Pulmonary artery endothelial cell (primary cell): ENCODE results near the gene LRPAP1. TPM values are rescaled to one million over a fixed set of nuclear protein-coding genes. Genes with fewer than 3 reads are reported as not detected.

Source experiments
- DNase-seq: peaks from one replicate; pipeline ENCODE4 v3.0.0-alpha.2; 2011; ENCODE audit warnings: low read depth, low spot score
- total RNA-seq: library from RNA; depleted of rRNA; stranded (reverse); fragments of >200 nt; gene quantifications from 2 replicates; pipeline ENCODE4 v1.2.3, GENCODE V29; 2014

Gene LRPAP1
- total RNA-seq, 1 donor from 2014 or later, result 156 TPM

DNA sequence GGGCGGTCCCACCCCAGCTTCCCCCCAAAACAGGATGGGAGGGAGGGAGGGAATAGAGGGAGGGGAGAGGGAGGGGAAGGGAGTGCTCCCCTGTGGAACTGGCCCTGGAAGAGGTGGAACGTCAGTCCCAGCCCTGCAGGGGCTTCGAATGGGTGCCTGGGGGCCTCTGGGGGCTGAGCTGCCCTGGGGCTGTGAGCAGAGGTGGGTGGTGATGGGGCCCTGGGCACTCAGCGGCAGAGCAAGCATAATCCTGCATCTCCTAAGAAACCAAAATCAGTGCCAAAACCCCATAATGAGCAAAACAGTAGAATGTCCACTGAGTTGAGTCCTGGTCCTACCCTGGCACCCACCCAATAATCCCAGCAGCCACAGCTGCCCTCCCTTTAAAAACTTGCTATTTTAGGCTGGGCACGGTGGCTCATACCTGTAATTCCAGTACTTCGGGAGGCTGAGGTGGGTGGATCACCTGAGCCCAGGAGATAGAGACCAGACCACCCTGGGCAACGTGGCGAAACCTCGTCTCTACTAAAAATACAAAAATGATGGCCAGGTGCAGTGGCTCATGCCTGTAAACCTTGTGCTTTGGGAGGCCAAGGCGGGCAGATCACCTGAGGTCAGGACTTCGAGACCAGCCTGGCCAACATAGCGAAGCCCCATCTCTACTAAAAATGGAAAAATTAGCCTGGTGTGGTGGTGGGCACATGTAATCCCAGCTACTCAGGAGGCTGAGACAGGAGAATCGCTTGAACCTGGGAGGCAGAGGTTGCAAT lies 58.0 kb downstream of the LRPAP1 start:
- DNase-seq, result no peak

DNA sequence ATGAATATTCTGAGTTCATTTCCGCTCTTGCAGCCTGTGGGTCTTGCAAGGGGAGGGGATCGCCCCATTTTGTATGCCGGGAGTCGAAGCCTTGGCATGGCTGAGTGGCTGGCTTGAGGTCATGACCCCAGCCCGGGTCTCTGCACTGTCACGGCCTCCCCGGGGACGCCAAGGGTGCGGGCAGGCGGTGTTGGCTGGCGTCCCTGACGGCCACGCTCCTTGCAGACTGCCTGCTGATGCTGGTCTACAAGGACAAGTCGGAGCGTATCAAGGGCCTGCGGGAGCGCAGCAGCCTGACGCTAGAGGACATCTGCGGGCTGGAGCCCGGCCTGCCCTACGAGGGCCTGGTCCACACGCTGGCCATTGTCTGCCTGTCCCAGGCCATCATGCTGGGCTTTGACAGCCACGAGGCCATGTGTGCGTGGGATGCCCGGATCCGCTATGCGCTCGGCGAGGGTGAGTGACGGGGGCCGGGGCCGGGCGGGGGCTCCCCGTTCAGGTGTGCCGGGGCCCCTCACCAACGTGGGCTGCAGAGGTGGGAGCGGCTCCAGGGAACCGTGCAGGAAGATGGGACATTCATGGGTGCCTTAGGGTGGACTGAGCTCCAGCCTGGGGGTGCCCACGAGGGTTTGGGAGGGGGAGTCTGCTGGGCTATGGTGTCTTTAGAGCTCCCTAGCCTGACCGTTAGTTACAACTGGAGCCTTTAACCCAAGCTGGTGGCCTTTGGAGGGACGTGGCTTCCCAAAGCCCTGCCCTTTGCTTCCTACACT lies 58.9 kb downstream of the LRPAP1 start:
- no peak for DNase-seq

DNA sequence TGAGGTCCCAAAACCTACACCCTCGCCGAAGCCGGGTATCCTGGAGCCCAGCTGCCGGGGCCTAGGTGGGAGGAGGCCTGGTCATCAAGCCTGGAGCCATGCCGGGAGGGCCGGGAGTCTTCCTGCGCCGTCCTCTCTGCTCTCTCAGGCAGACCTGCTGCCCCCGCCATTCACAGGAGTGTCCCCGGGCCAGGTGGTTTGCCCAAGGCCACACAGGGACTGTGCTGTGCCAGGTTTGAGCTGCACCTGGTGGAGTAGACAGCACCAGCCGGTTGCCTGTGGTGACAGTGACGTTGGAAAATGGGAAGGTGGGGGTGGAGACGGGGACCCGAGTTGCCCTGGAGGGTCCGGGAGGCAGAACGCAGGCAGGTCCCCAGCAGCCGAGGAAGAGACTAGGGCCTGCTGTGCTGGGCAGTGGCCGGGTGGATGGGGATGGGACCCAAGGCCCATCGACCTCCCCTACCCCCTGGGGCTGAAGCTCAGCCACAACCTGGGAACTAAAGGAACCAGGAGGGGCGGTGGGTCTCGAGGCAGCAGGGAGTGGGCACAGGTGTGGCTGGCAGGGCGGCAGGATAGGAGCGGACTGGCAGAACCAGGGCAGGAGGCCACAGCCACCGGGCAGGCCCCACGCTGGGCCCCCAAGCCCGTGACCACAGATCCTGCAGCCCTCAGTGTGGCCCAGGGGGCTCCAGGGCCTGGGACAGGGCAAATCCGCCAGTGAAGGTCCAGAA lies 59.6 kb downstream of the LRPAP1 start:
- no peak for DNase-seq

DNA sequence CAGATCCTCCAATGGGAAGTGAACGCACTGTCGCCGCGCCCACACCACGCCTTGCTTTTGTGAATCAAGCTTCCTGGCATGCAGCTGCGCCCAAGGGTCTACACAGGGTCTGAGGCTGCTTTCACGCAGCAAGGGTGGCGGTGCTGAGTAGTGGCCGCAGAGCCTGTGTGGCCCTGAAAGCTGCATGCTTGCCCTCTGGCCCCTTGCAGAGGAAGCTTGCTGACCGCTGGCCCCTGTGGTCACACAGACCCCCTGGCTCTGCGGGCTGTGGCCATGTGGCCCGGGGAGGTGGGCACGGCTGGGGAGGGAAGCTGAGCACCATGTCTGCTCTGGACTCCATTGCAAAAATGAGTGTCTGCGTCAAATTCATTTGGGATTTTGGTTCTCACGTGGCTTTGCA lies 60.3 kb downstream of the LRPAP1 start:
- DNase-seq, result no peak

DNA sequence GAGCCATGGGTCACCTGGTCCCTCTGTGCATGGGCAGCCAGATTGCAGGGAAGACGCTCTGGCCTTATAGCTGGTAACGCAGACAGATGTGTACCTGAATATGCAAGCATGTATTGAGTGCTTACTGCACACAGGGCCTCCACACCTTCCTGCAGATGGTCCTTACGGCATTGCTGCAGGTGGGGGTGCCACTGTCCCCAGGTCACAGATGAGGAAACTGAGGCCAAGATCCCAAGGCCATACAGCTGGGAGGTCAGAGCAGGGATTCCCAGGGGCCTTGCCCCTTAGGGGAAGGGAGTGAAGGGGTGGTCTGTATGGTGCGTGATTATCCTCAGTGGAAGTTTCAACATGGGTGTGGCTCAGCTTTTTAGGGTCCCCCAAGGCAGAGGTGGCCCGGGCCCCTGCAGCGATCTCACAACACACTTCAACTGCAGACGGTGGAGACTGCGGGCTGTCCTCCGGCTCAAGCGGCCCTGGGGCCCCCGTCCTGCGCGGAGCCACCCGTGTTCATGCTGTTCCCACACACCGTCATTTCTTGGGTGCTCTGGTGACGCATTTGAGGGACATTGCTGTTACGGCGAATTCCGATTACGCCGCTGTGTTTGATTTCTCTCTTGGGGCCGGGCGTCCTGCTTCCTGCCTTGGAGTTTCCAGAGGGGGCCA lies 61.0 kb downstream of the LRPAP1 start:
- DNase-seq, result no peak

DNA sequence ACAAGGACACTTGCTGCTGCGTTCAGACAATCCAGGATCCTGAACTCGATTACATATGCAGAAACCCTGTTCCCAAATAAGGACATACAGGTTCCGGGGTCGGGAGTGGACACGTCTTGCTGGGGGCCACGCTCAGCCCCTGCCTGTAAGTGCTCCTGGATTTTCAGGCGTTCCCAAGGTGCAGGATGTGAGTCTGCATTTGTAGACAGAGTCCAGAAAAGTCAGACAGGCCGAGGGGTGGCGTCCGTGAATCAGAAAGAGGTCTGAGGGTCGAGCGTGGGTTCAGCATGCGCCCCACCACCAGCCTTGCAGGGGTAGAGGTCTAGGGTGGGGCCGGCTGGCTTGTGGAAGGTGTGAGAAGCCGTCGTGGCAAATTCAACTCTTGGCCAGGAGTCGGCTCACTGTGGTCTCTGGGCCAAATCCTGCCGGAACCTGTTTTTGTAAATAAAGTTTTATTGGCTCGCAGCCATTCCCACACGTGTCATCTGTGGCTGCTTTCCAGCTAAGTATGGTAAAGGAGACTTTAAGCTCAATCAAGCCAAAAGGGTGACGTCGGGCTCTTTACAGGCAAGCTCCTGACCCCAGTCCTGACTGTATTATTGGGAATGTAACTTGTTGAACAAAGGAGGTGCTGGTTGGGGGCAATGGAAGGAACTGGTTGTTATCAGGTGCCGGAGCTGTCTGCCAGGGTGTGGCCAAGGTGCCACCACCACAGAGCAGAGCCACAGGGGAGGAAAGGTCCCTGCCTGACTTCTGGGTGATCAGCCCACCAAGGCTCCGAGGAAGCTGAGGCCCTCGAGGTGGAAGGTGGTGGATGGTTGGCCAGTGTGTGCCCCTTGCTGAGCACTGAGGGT lies 61.8 kb downstream of the LRPAP1 start:
- no peak for DNase-seq

DNA sequence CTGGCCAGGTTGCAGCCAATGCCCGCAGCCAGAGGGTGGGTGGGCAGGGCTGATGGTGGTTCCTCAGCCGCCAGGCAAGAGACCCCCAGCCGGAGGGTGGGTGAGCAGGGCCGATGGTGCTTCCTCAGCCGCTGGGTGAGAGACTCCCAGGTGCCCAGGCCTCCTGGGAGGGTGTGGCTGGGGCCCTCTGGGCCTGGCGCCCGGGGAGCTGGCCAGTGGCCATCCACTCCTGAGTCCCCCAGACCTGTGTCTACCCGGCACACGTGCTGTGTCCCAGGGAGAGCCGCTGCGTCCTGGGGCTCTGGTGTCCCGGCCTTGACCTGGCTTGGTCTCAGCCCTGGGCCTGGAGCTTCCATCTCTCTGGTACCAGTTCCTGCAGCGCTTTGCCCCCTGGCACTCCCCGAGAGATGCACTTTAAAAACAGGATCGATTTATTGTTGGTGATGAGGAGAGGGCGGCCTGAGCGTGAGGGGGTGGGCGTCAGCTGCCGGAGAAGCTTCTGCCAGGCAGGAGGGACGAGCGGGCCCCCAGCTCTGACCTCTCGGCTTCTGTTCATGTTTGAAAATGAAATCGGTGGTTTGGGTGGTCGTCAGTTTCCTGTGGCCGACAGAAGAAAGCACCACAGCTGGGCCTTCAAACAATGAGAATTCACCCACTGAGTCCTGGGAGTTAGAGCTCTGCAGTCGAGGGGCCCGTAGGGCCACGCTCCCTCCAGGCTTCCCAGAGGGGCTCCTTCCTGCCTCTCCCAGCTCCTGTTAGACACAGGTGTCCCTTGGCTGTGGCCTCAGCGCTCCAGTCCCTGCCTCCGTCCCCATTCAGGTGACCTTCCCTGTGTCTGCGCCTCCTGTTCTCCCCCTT lies 62.6 kb downstream of the LRPAP1 start:
- no peak for DNase-seq

DNA sequence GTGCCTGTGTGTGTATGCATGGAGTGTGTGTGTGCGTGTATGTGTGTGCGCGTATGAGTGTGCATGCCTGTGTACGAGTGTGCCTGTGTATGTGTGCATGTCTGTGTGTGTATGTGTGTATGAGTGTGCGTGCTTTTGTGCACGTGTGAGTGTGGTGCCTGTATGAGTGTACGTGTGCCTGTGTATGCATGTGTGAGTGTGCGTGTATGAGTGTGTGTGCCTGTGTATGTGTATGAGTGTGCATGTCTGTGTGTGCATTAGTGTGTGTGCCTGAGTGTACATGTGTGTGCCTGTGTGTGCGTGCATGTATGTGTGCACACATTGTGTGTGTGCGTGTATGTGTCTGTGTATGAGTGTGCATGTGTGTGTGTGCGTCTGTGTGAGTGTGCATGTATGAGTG lies 63.4 kb downstream of the LRPAP1 start:
- no peak for DNase-seq

DNA sequence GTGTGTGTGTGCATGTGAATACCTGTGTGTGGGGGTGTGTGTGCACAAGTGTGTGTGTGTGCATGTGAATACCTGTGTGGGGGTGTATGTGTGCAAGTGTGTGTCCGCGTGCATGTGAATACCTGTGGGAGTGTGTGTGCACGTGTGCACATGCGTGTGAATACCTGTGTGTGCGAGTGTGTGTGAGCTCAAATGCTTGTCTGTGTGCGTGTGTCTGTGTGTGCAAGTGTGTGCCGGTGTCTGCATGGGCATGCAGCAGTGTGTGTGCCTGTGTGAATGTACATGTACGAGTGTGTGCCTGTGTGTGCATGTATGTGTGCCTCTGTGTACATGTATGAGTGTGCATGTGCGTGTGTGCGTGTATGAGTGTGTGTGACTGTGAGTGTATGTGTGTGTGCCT lies 64.1 kb downstream of the LRPAP1 start:
- no peak for DNase-seq

DNA sequence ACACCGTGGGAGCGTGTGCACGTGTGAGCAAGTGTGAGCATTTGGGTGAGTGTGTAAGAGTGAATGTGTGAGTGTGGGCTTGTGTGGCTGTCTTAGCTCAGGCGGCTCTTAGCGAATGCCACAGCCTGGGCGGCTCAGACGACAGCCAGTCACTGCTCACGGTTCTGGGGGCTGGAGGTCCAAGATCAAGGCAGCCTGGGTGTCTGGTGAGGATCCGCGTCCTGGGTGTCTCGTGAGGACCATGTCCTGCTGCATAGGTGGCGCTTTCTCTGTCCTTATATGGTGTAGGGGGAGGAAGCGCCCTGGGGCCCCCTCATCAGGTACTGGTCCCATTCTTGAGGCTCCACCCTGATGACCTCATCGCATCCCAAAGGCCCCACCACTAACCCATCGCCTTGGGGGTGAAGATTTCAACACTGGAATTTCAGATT lies 64.6 kb downstream of the LRPAP1 start:
- DNase-seq, result no peak

DNA sequence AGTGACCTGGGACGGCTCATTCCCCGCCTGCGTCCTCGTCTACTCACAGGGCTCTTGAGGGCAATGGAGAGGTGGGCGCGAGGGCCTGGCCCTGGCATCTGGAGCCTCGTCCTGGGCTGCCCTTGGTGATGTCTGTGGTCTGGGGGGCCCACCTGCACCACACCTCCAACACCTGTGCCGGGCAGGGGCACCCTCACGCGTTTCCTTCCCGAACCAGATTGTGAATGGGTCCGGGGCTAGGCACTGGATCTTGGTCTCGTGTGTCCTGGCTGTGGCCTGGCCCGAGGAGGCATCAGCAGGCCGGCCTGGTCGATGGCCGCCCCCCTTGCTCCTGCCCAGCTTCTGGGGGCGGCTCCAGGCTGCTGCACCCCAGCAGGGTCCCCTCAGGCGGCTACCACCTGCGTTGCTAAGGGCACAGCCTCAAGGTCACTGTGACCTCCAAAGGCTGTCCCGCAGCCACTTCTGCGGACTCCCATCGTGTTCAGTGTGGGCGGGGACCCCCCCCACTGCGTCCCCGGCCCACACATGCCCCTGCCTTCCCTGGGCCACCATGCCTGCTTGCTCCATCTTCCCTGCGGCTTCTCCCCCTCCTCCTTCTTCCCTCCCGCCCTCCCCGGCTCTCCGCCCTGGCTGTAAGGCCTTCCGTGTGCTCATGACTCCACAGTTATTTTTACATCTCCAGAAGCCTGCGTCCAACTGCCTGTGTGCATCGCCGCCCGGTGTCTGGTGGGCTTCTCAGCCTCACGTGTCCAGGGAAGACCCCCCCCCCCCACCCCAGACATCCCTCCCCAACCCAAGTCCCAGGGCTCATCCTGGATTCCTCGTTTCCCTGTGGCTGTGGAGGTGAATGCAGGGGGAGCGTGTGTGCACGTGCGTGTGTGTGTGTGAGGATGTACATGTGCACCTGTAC lies 65.3 kb downstream of the LRPAP1 start:
- DNase-seq, result no peak

DNA sequence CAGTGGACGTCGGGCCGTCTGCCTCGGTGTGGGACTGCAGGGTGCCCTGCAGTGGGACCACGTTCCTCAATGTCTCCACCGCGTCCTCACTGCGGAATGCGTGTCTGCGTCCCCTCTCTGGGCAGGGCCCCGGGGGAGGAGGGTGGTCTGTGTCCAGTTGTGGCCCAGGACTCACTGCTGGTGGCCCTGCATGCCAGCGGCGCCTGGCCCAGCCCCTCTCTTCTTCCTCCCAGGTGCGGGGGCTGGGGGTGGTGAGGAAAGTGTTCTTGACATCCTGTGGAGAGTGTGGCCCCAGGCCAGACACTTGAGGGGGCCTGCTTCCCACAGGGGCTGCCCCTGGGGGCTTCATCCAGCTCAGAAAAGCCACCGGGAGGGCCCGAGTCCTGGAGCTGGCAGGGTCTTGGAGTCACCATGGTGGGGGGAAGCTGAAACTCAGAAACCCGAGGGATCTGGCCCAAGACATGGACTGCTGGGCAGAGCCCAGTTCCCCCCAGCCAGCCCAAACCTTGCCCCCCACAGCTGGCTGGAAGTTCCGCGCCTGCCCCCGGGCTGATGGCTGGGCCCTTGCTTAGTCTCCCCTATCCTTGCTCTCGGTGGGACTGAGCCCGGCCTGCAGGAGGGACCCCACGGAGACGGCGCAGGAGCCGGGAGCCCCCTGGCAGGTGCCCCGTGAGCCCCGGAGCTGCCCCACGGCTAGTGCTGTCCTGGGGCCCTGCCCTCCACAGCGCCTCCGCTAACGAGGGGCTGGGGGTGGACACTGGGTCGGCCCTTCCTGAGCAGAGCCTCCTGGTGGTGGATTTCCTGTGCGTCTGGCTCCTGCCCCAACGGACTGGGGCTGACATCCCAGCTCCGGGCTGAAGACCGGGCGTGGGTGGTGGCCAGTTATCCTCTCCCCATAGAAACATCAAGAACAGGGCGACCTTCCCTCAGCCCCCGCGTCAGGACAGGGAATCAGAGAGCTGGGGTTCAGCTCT lies 66.2 kb downstream of the LRPAP1 start:
- no peak for DNase-seq

DNA sequence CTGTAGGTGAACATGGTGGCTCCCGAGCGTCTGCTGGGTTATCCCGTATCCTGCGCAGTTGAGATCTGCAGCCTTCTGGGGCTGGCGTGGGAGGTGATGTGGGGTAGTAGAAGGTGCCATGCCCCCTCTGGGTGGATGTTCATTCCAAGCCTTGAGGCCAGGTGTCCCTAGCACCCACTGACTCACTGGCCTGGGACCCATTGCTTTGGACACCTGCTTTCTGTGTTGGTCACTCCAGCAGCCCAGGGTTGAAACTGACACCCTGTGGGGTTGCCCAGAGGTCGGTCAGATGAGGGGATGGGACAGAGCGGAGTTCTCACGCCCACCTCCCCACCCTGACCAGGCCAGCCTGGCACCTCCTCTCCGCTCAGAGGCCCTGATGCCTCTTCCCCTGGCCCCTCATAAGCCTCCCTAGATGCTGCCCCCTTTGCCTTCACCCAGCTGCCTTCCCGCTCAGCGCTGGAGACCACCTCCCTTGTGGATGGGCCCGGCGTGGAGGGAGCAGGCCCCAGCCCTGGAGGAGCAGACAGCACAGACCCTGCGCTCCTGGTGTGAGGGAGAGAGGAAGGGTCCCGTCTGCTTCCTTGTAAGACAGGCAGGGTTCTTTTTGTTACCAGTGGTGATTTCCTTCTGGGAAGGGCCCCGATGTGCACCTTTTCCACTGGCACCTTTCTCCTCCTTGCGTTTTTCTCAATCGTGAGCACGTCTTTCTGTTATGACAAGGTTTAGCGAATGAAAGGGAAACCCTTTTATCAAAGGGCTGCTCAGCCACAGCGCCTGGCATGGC lies 67.1 kb downstream of the LRPAP1 start:
- no peak for DNase-seq

DNA sequence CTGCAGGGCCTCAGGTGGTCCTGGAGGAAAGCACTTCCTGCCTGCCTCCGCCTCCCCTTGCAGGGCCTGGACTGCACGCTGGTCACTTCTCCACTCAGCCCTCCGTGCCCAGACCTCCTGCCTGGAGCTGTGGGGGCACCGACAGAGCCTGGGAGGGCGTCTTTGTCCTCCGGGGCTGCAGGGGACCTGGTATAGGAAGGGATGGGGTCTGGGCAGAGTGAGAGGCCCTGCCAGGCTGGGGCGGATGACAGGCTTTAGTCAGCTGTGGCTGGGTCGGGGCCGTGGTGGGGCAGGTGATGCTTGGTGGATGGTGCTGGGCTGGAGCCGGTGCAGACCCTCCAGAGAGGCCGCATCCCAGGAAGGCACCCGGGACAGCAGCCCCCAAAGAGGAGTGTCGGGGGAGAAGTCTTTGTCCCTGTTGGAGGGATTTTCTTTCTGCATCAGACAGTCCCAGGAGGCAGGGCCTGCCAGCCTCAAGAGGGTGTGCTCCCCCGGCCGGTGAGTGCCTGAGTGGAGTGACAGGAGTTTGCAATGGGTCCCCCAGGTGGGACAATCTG lies 67.8 kb downstream of the LRPAP1 start:
- no peak for DNase-seq

DNA sequence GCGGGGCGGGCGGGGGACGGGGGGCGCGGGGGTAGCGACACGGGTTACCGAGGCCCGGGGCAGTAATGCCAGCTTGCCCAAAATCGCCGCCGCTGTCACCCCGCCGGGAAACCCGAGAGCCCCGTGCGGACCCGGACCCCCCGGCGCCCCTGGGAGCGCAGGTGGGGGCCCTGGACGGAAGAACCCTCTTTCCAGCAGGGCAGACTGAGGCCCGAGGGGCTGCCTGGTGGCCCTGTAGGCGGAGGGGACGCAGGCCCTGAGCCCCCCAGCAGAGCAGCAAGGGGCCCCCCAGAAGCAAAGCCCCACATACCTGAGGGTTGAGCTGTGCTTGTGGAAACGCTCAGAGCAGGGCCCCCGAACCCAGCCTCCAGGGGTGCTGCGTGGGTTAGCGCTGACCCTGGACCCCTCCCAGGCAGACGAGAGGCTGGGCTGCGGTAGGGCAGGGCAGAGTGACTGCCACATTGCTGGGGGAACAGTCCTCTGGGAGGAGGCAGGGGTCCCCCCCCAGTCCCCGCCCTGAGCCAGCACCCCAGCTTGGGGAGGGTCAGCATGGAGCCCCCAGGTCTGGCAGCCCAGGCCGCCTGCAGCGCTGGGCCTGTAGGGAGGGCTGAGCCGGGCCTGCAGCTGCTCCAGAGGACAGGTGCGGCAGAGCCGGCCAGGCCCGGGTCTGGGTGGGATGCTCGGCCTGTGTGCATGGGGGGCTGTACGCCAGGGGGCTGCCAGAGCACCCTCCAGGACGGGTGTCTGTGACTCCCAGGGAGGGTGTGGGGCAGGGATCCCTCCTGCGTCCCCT lies 68.5 kb downstream of the LRPAP1 start:
- DNase-seq, result no peak
